ENCODE measurements around the gene TM4SF5.

Gene TM4SF5

DNA sequence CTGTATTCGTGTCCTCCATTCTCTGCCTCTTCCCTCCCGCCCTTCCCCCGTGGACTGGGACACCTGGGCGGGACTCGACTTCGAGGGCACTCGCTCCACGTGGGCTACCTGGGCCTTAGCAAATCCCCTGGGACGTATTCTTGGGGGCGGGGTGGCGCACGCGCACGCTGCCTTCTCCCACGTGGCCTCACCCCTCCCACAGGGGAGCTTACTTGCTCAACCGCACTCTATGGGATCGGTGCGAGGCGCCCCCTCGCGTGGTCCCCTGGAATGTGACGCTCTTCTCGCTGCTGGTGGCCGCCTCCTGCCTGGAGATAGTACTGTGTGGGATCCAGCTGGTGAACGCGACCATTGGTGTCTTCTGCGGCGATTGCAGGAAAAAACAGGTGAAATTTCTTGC, 11.0 kb downstream of the TM4SF5 start:
- no peak for DNase-seq (ENCODE audit: low read depth)

DNA sequence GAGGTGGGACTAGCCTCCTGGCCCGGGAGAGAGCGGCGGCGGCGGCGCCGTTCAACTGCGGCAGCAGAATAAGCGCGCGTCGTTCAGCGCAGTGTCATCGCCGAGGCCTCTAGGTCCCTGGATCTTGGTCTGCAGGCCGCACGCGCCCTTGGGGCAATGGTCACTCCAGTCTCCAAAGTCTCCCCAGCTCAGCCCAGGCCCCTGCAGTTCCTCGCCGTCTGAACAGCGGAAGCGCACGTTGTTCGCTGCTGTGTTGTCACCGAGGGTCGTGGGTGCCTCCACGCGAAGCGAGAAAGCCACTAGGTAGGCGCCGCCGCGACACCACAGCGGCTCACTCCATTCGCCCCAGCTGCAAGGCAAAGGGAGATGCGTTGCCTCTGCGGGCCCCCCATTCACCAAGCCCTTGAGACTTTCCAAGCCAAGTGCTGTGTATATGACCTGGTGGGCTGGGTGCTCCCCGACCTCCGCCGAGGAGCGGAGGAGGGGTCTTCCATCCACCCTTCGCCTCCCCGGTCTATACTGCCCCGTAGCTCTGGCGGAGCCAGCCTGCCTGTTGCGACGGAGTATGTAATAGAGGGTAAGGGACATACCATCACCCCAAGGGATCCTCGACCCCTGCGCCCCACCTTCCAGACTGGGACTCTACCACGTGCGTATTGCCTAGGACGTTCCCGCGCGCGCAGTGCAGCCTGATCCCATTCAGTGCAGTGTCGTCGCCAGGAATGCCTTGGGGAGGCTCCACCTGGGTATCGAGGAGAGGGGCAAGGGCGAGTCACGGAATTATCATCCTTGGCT, 13.8 kb downstream of the TM4SF5 start:
- H3K4me3 ChIP-seq (ENCODE audit: low read length), result no peak overlapping the region
- no peak for DNase-seq (ENCODE audit: low read depth)
- TF ChIP-seq, protein P1, sequence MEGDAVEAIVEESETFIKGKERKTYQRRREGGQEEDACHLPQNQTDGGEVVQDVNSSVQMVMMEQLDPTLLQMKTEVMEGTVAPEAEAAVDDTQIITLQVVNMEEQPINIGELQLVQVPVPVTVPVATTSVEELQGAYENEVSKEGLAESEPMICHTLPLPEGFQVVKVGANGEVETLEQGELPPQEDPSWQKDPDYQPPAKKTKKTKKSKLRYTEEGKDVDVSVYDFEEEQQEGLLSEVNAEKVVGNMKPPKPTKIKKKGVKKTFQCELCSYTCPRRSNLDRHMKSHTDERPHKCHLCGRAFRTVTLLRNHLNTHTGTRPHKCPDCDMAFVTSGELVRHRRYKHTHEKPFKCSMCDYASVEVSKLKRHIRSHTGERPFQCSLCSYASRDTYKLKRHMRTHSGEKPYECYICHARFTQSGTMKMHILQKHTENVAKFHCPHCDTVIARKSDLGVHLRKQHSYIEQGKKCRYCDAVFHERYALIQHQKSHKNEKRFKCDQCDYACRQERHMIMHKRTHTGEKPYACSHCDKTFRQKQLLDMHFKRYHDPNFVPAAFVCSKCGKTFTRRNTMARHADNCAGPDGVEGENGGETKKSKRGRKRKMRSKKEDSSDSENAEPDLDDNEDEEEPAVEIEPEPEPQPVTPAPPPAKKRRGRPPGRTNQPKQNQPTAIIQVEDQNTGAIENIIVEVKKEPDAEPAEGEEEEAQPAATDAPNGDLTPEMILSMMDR (IDR thresholded peaks at IDR 0.05; ENCODE audit: insufficient read depth, low read depth, low read length, missing control alignments), result no peak

More for the DNA sequence above, 11.0 kb downstream of the TM4SF5 start:
- H3K4me3 ChIP-seq (ENCODE audit: low read length), result no peak overlapping the region
- TF ChIP-seq, protein P1 (IDR thresholded peaks at IDR 0.05; ENCODE audit: insufficient read depth, low read depth, low read length, missing control alignments), result no peak

DNA sequence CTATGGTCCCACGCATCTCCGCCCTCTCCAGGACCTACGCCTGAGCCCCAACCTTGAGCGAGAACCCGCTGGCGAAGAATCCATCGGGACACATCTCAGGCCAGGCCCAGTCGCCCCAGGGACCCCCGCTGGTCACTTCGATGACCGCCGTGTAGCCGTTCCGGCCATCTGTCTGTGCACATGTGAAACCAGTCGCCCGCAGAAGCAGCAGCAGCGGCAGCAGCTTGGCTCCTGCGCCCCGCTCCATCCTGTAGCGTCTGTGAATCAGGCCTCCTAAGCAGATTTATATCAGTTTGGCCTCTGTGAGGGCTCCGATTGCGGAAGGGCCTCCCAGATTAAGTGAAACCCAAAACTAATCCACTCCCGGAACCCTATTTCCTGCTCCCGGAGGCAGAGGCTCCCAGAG, 14.4 kb downstream of the TM4SF5 start, which contains the start of gene VMO1:
Gene VMO1, minus strand, starts transcription at position 259 of the 406 bp plus-strand sequence. Its CDS starts 12 bp downstream, at position 247.
- DNase-seq (ENCODE audit: low read depth), result peak; percentile 18
- TF ChIP-seq, protein P1 (IDR thresholded peaks at IDR 0.05; ENCODE audit: insufficient read depth, low read depth, low read length, missing control alignments), result no peak
- H3K4me3 ChIP-seq (ENCODE audit: low read length), result no peak within 1 kb of the TSS

DNA sequence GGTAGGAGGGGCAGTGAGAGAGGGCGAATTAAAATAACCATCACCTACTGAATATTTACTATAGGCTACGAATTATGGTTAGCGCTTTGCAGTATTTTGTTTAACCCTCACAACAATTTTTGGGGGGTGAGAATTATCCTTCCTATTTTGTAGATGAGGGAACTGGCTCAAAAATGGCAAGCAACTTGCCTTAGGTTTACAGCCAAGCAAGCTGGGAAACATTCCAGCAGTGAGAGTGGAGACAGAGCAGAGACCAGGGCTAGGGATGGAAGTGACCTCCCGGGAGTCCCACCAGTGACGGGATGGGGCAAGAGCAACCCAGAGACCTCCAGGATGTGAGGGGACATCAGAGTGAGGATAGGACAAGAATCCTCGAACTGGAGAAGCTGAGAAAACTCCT, 14.8 kb downstream of the TM4SF5 start:
- TF ChIP-seq, protein P1 (IDR thresholded peaks at IDR 0.05; ENCODE audit: insufficient read depth, low read depth, low read length, missing control alignments), result no peak
- no peak overlapping the region for H3K4me3 ChIP-seq (ENCODE audit: low read length)
- DNase-seq (ENCODE audit: low read depth), result no peak

DNA sequence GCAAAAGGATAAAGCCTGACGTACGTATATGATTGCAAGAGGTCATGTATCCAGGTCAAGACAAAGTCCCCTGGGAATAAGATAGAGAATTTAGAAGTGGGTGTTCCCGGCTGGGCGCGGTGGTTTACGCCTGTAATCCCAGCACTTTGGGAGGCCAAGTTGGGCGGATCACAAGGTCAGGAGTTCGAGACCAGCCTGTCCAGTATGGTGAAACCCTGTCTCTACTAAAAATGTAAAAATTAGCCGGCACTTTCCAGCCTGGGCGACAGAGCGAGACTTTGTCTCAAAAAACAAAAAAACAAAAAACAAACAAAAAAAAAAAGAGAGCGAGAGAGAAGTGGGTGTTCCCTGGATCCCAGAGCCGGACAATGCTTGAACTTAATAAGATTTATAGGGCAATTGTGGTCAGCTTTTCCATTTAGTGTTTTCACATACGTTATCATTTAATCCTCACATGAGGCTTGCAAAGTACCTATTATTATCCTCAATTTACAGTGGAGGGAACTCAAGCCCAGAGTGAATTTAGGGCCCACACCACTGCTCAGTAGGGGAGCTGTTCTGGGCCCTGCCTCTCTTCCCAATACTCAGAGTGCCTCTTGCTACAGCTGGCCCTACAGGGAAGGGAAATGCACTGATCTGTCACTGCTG, 16.6 kb downstream of the TM4SF5 start:
- H3K4me3 ChIP-seq (ENCODE audit: low read length), result peak overlapping the region; percentile 77
- TF ChIP-seq, protein P1 (IDR thresholded peaks at IDR 0.05; ENCODE audit: insufficient read depth, low read depth, low read length, missing control alignments), result no peak
- DNase-seq (ENCODE audit: low read depth), result no peak

DNA sequence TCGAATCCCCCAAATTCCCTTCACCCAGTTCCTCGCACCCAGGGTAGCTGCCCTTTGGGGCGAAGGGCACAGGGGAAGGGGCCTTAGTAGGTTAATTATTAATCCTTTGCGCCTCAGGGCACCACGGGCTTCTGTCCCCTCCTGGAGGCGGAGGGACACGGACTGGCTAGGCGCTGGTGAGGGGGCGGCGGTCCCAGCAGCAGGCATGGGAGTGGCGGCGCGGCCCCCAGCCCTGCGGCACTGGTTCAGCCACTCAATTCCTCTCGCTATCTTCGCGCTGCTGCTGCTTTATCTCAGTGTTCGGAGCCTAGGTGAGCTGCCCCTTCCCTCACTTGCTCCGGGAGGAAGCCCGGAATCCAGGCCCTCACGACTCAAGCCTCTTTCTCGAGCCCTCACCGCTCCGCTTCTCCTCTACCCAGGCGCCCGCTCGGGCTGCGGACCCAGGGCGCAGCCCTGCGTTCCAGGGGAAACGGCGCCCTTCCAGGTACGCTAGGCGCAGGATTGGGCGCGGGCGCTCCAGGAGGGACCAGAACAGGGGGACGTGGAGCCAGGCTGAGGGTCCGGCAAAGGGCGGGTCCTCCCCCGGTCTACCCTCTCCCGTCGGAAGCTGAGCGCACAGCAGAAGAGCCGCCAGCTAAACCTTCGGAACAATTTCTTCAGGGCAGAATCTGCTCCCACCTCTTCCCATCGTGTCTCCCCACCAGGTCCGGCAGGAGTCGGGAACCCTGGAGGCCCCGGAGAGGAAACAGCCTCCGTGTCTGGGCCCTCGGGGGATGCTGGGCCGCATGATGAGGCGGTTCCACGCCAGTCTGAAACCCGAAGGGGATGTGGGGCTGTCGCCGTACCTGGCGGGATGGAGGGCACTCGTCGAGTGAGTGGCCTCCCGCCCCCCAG, 17.4 kb downstream of the TM4SF5 start, which contains the start of gene GLTPD2:
Gene GLTPD2, plus strand, starts transcription at position 158 of the 894 bp plus-strand sequence. Its CDS starts 48 bp downstream, at position 206.
- H3K4me3 ChIP-seq (ENCODE audit: low read length), result peak within 1 kb of the TSS; percentile 77
- DNase-seq (ENCODE audit: low read depth), result no peak
- TF ChIP-seq, protein P1 (IDR thresholded peaks at IDR 0.05; ENCODE audit: insufficient read depth, low read depth, low read length, missing control alignments), result no peak

Data from epithelial cell of esophagus (primary cell).